Kidney (tissue), 14 donors: ENCODE data around the gene TBX10. TPM values are rescaled to one million over a fixed set of nuclear protein-coding genes. Genes with fewer than 3 reads are reported as not detected.
"Not testable (repeated sequence)": the region's sequence is repeated elsewhere in the genome, so short reads cannot be mapped to it uniquely, and the experiment has no call there.

Source experiments
- DNase-seq, 5 donors: peaks; one replicate each; pipeline ENCODE4 v3.0.0-alpha.2; 2013 to 2020
- FAIRE-seq: peaks from 2 replicates; lab custom pipeline; 2012; peaks lifted over from hg19 to GRCh38; lab: Jason Lieb, UNC
- H3K27ac ChIP-seq, 2 donors: one replicate each; pipeline ENCODE4 v1.7.0; 2013; ENCODE audit warnings: low read depth in 2 of 2, low read length in 2 of 2, inconsistent platforms in 1 of 2
- H3K27me3 ChIP-seq: one replicate; pipeline ENCODE4 v1.7.1; 2013; ENCODE audit warnings: low read length, inconsistent platforms; ENCODE audit not compliant: control insufficient read depth, insufficient read depth
- H3K36me3 ChIP-seq, 3 donors: one replicate each; pipeline versions ENCODE4 v1.7.0 to v1.7.1; 2013; ENCODE audit warnings: low read length in 3 of 3, control low read depth in 1 of 3, inconsistent platforms in 1 of 3; ENCODE audit not compliant: insufficient read depth in 3 of 3, control insufficient read depth in 2 of 3
- H3K4me1 ChIP-seq, 3 donors: one replicate each; pipeline versions ENCODE4 v1.7.0 to v1.7.1; 2013; ENCODE audit warnings: low read length in 3 of 3, inconsistent platforms in 1 of 3, low read depth in 1 of 3; ENCODE audit not compliant: control insufficient read depth in 2 of 3, insufficient read depth in 2 of 3
- H3K4me3 ChIP-seq, 3 donors: one replicate each; pipeline versions ENCODE4 v1.7.0 to v1.8.1; 2013; ENCODE audit warnings: low read length in 3 of 3, control low read depth in 1 of 3, inconsistent platforms in 1 of 3
- H3K9ac ChIP-seq, 3 donors: one replicate each; pipeline versions ENCODE4 v1.7.0 to v1.7.1; 2013; ENCODE audit warnings: low read length in 3 of 3, control low read depth in 1 of 3, inconsistent platforms in 1 of 3
- H3K9me3 ChIP-seq, 3 donors: one replicate each; pipeline versions ENCODE4 v1.7.0 to v1.7.1; 2013; ENCODE audit warnings: low read length in 3 of 3, control low read depth in 1 of 3, inconsistent platforms in 1 of 3; ENCODE audit not compliant: control insufficient read depth in 2 of 3, insufficient read depth in 1 of 3
- CTCF ChIP-seq: IDR thresholded peaks from 3 replicates; pipeline ENCODE4 v1.5.1; 2012; ENCODE audit warnings: mild to moderate bottlenecking, moderate library complexity, borderline replicate concordance; ENCODE audit not compliant: insufficient read depth; ENCODE audit errors: extremely low read depth
- intact Hi-C: fragments of 100-400 bp; cut with DNase I; formaldehyde crosslinking; loops from one replicate; pipeline ENCODE4 v1.11.1; 2022
- polyA plus RNA-seq: library from polyadenylated mRNA; stranded (reverse); fragments of 350-450 nt; fragmentation: Illumina TruSeq; extraction: RNeasy Lipid Tissue Mini Kit (QIAGEN cat#74804); gene quantifications from one replicate; pipeline ENCODE4 v1.2.3, GENCODE V29; 2014; ENCODE audit warnings: low read depth, low replicate concordance; ENCODE audit not compliant: insufficient read depth
- total RNA-seq: library from RNA; stranded (reverse); fragmentation: NEBNext Ultra II Directional; extraction: Animal tissue kit (Norgen Biotek cat#: 25700); gene quantifications from one replicate; pipeline ENCODE4 v1.2.1, GENCODE V29; 2021
- donor health status: control.
- donor health status: control.
- donor health status: control.
- donor health status: control.
- donor health status: control.
- donor health status: DM: yes; HTN: yes; CAD: no.
- donor health status: Normal renal cell carcinoma (clear cell type).

The TBX10 gene
- total and polyA plus RNA-seq, 2 donors from 2014 or later = not detected

DNA sequence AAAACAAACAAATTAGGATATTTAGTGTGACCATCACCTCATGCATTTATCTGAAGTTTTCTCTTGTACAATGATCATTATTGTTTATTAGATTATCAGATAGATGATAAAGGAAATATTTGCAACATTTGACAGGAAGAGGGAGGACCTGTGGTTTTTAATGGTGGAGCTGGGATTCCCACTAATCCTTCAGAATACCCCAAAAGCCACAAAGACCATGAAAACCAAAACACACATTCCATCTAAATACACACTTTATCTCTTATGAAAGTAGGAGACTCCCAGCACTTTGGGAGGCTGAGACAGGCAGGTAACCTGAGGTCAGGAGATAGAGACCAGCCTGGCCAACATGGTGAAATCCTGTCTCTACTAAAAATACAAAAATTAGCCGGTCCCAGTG, 40.4 kb downstream of the TBX10 start:
- Histone ChIP-seq H3K9me3 (no peaks in the 10 kb centered on the region), H3K27me3 (no peaks in the 10 kb centered on the region), H3K27ac (no peak overlapping the region), H3K36me3 (no peaks in the 10 kb centered on the region), H3K4me3 (no peak overlapping the region), H3K4me1 (no peaks in the 10 kb centered on the region), H3K9ac (no peak overlapping the region)
- intact Hi-C loops = no loop called here
- DNase-seq (no peak), FAIRE-seq (no peak)
- TF ChIP-seq CTCF = no peak

GRCh38 chr11:67597963-67598362, 41.6 kb downstream of the TBX10 start:
- H3K27me3 ChIP-seq, H3K4me3 ChIP-seq, DNase-seq, H3K9me3 ChIP-seq, H3K9ac ChIP-seq, H3K4me1 ChIP-seq, H3K36me3 ChIP-seq, intact Hi-C loops, H3K27ac ChIP-seq, FAIRE-seq: not testable (repeated sequence)

- not testable (repeated sequence) for FAIRE-seq, H3K27ac ChIP-seq
These were observed 42.1 kb downstream of the TBX10 start for GRCh38 chr11:67597458-67597857.

DNA sequence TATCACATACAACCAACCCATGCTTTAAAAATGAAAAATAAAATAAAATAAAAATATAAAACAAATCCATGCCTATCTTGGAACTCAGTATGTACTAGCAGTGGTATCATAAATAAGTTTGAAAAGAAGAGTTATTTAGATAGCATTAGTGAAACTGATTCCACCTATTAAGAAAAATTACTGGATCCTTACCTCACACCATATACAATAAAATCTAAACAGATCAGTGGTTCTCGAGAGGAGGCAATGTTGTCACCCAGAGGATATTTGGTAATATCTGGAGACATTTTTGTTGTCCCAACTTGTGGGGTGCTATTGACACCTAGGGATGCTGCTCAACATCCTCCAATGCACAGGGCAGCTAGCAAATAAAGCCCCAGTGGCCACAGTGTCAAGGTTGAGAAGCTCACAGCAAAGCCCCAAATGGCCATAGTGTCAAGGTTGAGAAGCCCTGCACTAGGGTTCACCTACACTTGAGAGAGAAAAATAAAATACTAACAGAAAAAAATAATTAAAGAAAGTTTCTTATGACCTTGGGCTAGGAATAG, 42.7 kb downstream of the TBX10 start:
- intact Hi-C loops = no loop called here
- Histone ChIP-seq H3K36me3 (no peaks in the 10 kb centered on the region), H3K27ac (no peak overlapping the region), H3K4me1 (no peaks in the 10 kb centered on the region), H3K9me3 (no peaks in the 10 kb centered on the region), H3K27me3 (no peaks in the 10 kb centered on the region), H3K9ac (no peak overlapping the region), H3K4me3 (no peak overlapping the region)
- no peak for DNase-seq
- no peak for TF ChIP-seq CTCF
- FAIRE-seq = no peak

More at GRCh38 chr11:67597458-67597857, 42.1 kb downstream of the TBX10 start:
- DNase-seq, H3K9me3 ChIP-seq, H3K36me3 ChIP-seq, H3K9ac ChIP-seq, H3K27me3 ChIP-seq, H3K4me3 ChIP-seq, intact Hi-C loops, H3K4me1 ChIP-seq: not testable (repeated sequence)
